OCI-LY1 (cell line): ENCODE results near the gene PEX10.

Experiments used
- H2AFZ ChIP-seq: fragments of 200-600 bp; sonication (generic), shearing (Covaris generic); 2 replicates; pipeline ENCODE4 v1.6.0; 2014; ENCODE audit warnings: antibody characterized with exemption, mild to moderate bottlenecking, low read length
- H3F3A ChIP-seq: fragments of 200-600 bp; sonication (generic), shearing (Covaris generic); 2 replicates; pipeline ENCODE4 v1.6.0; 2014; ENCODE audit warnings: mild to moderate bottlenecking, antibody characterized with exemption, low read length, moderate library complexity; ENCODE audit not compliant: insufficient read depth
- H3K27ac ChIP-seq: fragments of 200-600 bp; sonication (generic); 2 replicates; pipeline ENCODE4 v1.5.1; 2014; ENCODE audit warnings: low read length, mixed run types, mild to moderate bottlenecking, low read depth; ENCODE audit not compliant: poor library complexity, severe bottlenecking
- H3K27me3 ChIP-seq: fragments of 200-600 bp; sonication (generic); 2 replicates; pipeline ENCODE4 v1.6.0; 2014; ENCODE audit warnings: antibody characterized with exemption, mild to moderate bottlenecking, low read length, moderate library complexity; ENCODE audit not compliant: insufficient read depth
- H3K36me3 ChIP-seq: fragments of 200-600 bp; sonication (generic); 2 replicates; pipeline ENCODE4 v1.6.1; 2014; ENCODE audit warnings: mild to moderate bottlenecking, antibody characterized with exemption, low read length, moderate library complexity, mixed read lengths; ENCODE audit not compliant: insufficient read depth
- H3K4me1 ChIP-seq: fragments of 200-600 bp; sonication (generic); 2 replicates; pipeline ENCODE4 v1.5.1; 2014; ENCODE audit warnings: mild to moderate bottlenecking, low read length, moderate library complexity; ENCODE audit not compliant: insufficient read depth, severe bottlenecking
- H3K4me2 ChIP-seq: fragments of 200-600 bp; sonication (generic), shearing (Covaris generic); 2 replicates; pipeline ENCODE4 v1.6.1; 2014; ENCODE audit warnings: low read length
- H3K4me3 ChIP-seq: fragments of 200-600 bp; sonication (generic); 2 replicates; pipeline ENCODE4 v1.5.1; 2014; ENCODE audit warnings: low read length, low read depth, mild to moderate bottlenecking, mixed read lengths; ENCODE audit not compliant: poor library complexity, severe bottlenecking
- H3K79me2 ChIP-seq: fragments of 200-600 bp; shearing (Covaris generic); 2 replicates; pipeline ENCODE4 v1.6.1; 2016; ENCODE audit warnings: mixed run types, low read length, mixed read lengths; ENCODE audit not compliant: insufficient read depth
- H3K9ac ChIP-seq: fragments of 200-600 bp; sonication (generic), shearing (Covaris generic); 2 replicates; pipeline ENCODE4 v1.6.1; 2014; ENCODE audit warnings: mild to moderate bottlenecking, low read length, mixed read lengths
- H3K9me2 ChIP-seq: fragments of 200-600 bp; sonication (generic), shearing (Covaris generic); 2 replicates; pipeline ENCODE4 v1.6.1; 2014; ENCODE audit warnings: low read depth, mild to moderate bottlenecking, low read length, mixed read lengths
- H3K9me3 ChIP-seq: fragments of 200-600 bp; shearing (Covaris generic); 2 replicates; pipeline ENCODE4 v1.6.1; 2014; ENCODE audit warnings: low read length, mixed read lengths
- H4K20me1 ChIP-seq: fragments of 200-600 bp; sonication (generic), shearing (Covaris generic); 2 replicates; pipeline ENCODE4 v1.6.0; 2016; ENCODE audit warnings: mild to moderate bottlenecking, low read length; ENCODE audit not compliant: insufficient read depth
- CTCF ChIP-seq: fragments of 200-600 bp; sonication (generic), shearing (Covaris generic); IDR thresholded peaks from 2 replicates; pipeline ENCODE4 v1.5.1; 2017; ENCODE audit warnings: mild to moderate bottlenecking, antibody characterized with exemption, low read length, moderate library complexity, mixed read lengths
- EZH2 ChIP-seq: fragments of 200-600 bp; sonication (generic), shearing (Covaris generic); IDR thresholded peaks from 2 replicates; pipeline ENCODE4 v1.8.0; 2017; ENCODE audit warnings: borderline replicate concordance, mixed run types, mild to moderate bottlenecking, antibody characterized with exemption, low read length, moderate library complexity, mixed read lengths

Gene PEX10

GRCh38 chr1:2412395-2412772, at the start of gene PEX10:
TSS of gene PEX10 (minus strand) at chr1:2412564. CDS start at chr1:2412502, 62 bp downstream.
- H3K79me2 ChIP-seq: no peaks in the 10 kb centered on the region
- no peak within 1 kb of the TSS for H2AFZ ChIP-seq
- no peaks in the 10 kb centered on the region for H3K27me3 ChIP-seq
- H3K4me2 ChIP-seq: peak within 1 kb of the TSS; percentile 85
- no peaks in the 10 kb centered on the region for H3F3A ChIP-seq
- H3K4me1 ChIP-seq: peaks cover 37% of the 10 kb centered on the region
- TF ChIP-seq EZH2: no peak
- no peak for TF ChIP-seq CTCF
- H4K20me1 ChIP-seq: no peaks in the 10 kb centered on the region
- peak within 1 kb of the TSS; percentile 92 for H3K4me3 ChIP-seq
- peak within 1 kb of the TSS; percentile 82 for H3K9ac ChIP-seq
- no peaks in the 10 kb centered on the region for H3K9me3 ChIP-seq
- peaks cover 10% of the 10 kb centered on the region; the same call in 1 of the 2 replicates for H3K36me3 ChIP-seq
- peak within 1 kb of the TSS; percentile 18 for H3K27ac ChIP-seq
- no peaks in the 10 kb centered on the region for H3K9me2 ChIP-seq

GRCh38 chr1:2460996-2461751, 48.8 kb upstream of the PEX10 start:
- Histone ChIP-seq H3K4me2 (no peak overlapping the region), H3K27me3 (peaks cover 3% of the 10 kb centered on the region; the same call in 1 of the 2 replicates)

GRCh38 chr1:2460203-2460602, 47.8 kb upstream of the PEX10 start:
- Histone ChIP-seq H3K9me3 (no peaks in the 10 kb centered on the region), H3K9ac (no peak overlapping the region), H3F3A (no peaks in the 10 kb centered on the region), H4K20me1 (no peaks in the 10 kb centered on the region), H3K4me3 (no peak overlapping the region), H3K27ac (no peak overlapping the region), H3K4me1 (no peaks in the 10 kb centered on the region), H3K27me3 (peaks cover 3% of the 10 kb centered on the region; the same call in 1 of the 2 replicates), H3K79me2 (no peaks in the 10 kb centered on the region), H2AFZ (no peak overlapping the region), H3K9me2 (no peaks in the 10 kb centered on the region), H3K36me3 (no peaks in the 10 kb centered on the region), H3K4me2 (no peak overlapping the region)
- TF ChIP-seq EZH2: no peak
- TF ChIP-seq CTCF: no peak

More at GRCh38 chr1:2460996-2461751, 48.8 kb upstream of the PEX10 start:
- no peak overlapping the region for H3K27ac ChIP-seq
- no peaks in the 10 kb centered on the region for H3K36me3 ChIP-seq
- no peaks in the 10 kb centered on the region for H3F3A ChIP-seq
- no peaks in the 10 kb centered on the region for H3K79me2 ChIP-seq
- TF ChIP-seq CTCF (no peak), EZH2 (no peak)
- H2AFZ ChIP-seq: no peak overlapping the region
- H3K4me3 ChIP-seq: no peak overlapping the region
- H3K4me1 ChIP-seq: no peaks in the 10 kb centered on the region
- H4K20me1 ChIP-seq: no peaks in the 10 kb centered on the region
- H3K9me2 ChIP-seq: no peaks in the 10 kb centered on the region
- no peaks in the 10 kb centered on the region for H3K9me3 ChIP-seq
- H3K9ac ChIP-seq: no peak overlapping the region
